Right lobe of liver (tissue), 4 donors: Measurements from ENCODE around the gene MGME1.

Experiments
- CTCF ChIP-seq, 4 donors: fragments of 200-600 bp in 3 of 4; fragments of 450-650 bp in 1 of 4; IDR thresholded peaks; one replicate each; pipeline versions ENCODE4 v1.5.1 to v1.8.0; 2016 to 2022; ENCODE audit warnings: antibody characterized with exemption in 4 of 4, mild to moderate bottlenecking in 2 of 4
- POLR2A ChIP-seq: fragments of 450-650 bp; IDR thresholded peaks from one replicate; pipeline ENCODE4 v1.6.1; 2017; ENCODE audit warnings: antibody characterized with exemption, mild to moderate bottlenecking
- donor health status: DM: no; HTN: no; CAD: no.
- donor health status: DM: no; HTN: no; CAD: no.
- donor health status: DM: no; HTN: yes; CAD: no.

GRCh38 chr20:17950670-17951069, 18.1 kb upstream of the MGME1 start:
- TF ChIP-seq POLR2A: no peak
- TF ChIP-seq CTCF (IDR thresholded peaks at IDR 0.05): no peak
